D721Med (cell line): ENCODE data around the gene SERPINI1.

ENCODE experiments used
- DNase-seq: peaks from one replicate; pipeline ENCODE4 v3.0.0; 2011; ENCODE audit warnings: low spot score; ENCODE audit not compliant: insufficient read length
- FAIRE-seq: peaks from 2 replicates; lab custom pipeline; 2011; peaks lifted over from hg19 to GRCh38; lab: Jason Lieb, UNC
- CTCF ChIP-seq: IDR thresholded peaks from 2 replicates; pipeline ENCODE4 v1.5.1; 2012; ENCODE audit warnings: mild to moderate bottlenecking, control low read depth; ENCODE audit not compliant: insufficient read depth; ENCODE audit errors: missing control alignments

SERPINI1 gene

GRCh38 chr3:167862104-167862730 lies 126.7 kb downstream of the SERPINI1 start:
- DNase-seq (no peak), FAIRE-seq (no peak)
- TF ChIP-seq CTCF: no peak

- TF ChIP-seq CTCF: no peak
- no peak for FAIRE-seq
- DNase-seq: no peak
Measured at GRCh38 chr3:167863811-167864551, 128.5 kb downstream of the SERPINI1 start.

- FAIRE-seq (no peak), DNase-seq (no peak)
- TF ChIP-seq CTCF: no peak
Measured at GRCh38 chr3:167864552-167864874, 129.0 kb downstream of the SERPINI1 start.

GRCh38 chr3:167866331-167866730 lies 130.8 kb downstream of the SERPINI1 start:
- no peak for FAIRE-seq
- no peak for TF ChIP-seq CTCF
- no peak for DNase-seq

- no peak for TF ChIP-seq CTCF
- DNase-seq (no peak), FAIRE-seq (no peak)
Measured at GRCh38 chr3:167867981-167868380, 132.5 kb downstream of the SERPINI1 start.

- no peak for TF ChIP-seq CTCF
- no peak for FAIRE-seq
- DNase-seq: no peak
Measured at GRCh38 chr3:167870181-167870580, 134.7 kb downstream of the SERPINI1 start.

- no peak for DNase-seq
- no peak for TF ChIP-seq CTCF
- no peak for FAIRE-seq
Measured at GRCh38 chr3:167870759-167871158, 135.2 kb downstream of the SERPINI1 start.
